ENCODE measurements around the gene LRRC38.

The LRRC38 gene

GRCh38 chr1:13536571-13536970 lies 22.8 kb upstream of the LRRC38 start:
- H3K4me1 ChIP-seq (ENCODE audit: control insufficient read depth, insufficient read depth, low read depth, low read length): no peaks in the 10 kb centered on the region
- H3K4me3 ChIP-seq (ENCODE audit: insufficient read depth in 1 of 2, low read depth in 1 of 2, low read length in 2 of 2): no peak overlapping the region
- no peak overlapping the region for H2BK15ac ChIP-seq (ENCODE audit: low read depth, poor library complexity, severe bottlenecking)
- H3K4me2 ChIP-seq (ENCODE audit: low read length, poor library complexity, severe bottlenecking): no peak overlapping the region
- no peak overlapping the region for H2AFZ ChIP-seq (ENCODE audit: low read depth, low read length)
- H3K9ac ChIP-seq (ENCODE audit: low read length): no peak overlapping the region
- DNase-seq: no peak
- H4K8ac ChIP-seq (ENCODE audit: low read length): no peak overlapping the region
- no peak overlapping the region for H3K4ac ChIP-seq (ENCODE audit: low read depth in 1 of 2, low read length in 2 of 2)
- no peak overlapping the region for H3K27ac ChIP-seq (ENCODE audit: low read length, poor library complexity, severe bottlenecking)
- H3K23ac ChIP-seq (ENCODE audit: low read length in 2 of 2): no peak overlapping the region
- no peaks in the 10 kb centered on the region for H3K36me3 ChIP-seq (ENCODE audit: control insufficient read depth in 1 of 2, insufficient read depth in 2 of 2, low read depth in 1 of 2, low read length in 2 of 2)
- WGBS: 75% methylated on average over 3 of the region's 4 CpGs
- H2BK5ac ChIP-seq (ENCODE audit: low read depth, low read length, poor library complexity, severe bottlenecking): no peak overlapping the region
- H2AK5ac ChIP-seq (ENCODE audit: low read length, severe bottlenecking): no peak overlapping the region
- no peak overlapping the region for H2BK12ac ChIP-seq (ENCODE audit: low read length in 2 of 2)
- H3K79me1 ChIP-seq (replicated peaks; ENCODE audit: low read length, poor library complexity, severe bottlenecking): no peaks in the 10 kb centered on the region
- H3K18ac ChIP-seq (ENCODE audit: low read depth in 1 of 2, low read length in 2 of 2): no peak overlapping the region
- H3K27me3 ChIP-seq (ENCODE audit: control insufficient read depth in 1 of 2, insufficient read depth in 1 of 2, low read length in 2 of 2): peaks cover 0 to 13% of the 10 kb centered on the region in 2 experiments
- H3K14ac ChIP-seq (ENCODE audit: low read length in 2 of 2): no peak overlapping the region
- H2BK120ac ChIP-seq (ENCODE audit: low read depth, low read length): no peak overlapping the region
- no peaks in the 10 kb centered on the region for H3K9me3 ChIP-seq (ENCODE audit: control insufficient read depth, low read length)
- H4K91ac ChIP-seq (ENCODE audit: low read length): no peak overlapping the region

- H3K14ac ChIP-seq (ENCODE audit: low read length in 2 of 2): no peak overlapping the region
- no peak overlapping the region for H4K8ac ChIP-seq (ENCODE audit: low read length)
- DNase-seq: no peak
These were observed 21.4 kb upstream of the LRRC38 start for GRCh38 chr1:13535227-13535626.

GRCh38 chr1:13528320-13528719 lies 14.5 kb upstream of the LRRC38 start:
- Histone ChIP-seq H4K91ac (ENCODE audit: low read length) (no peak overlapping the region), H3K27ac (ENCODE audit: low read length, poor library complexity, severe bottlenecking) (no peak overlapping the region), H3K18ac (ENCODE audit: low read depth in 1 of 2, low read length in 2 of 2) (no peak overlapping the region), H3K9ac (ENCODE audit: low read length) (no peak overlapping the region), H4K8ac (ENCODE audit: low read length) (no peak overlapping the region), H3K23ac (ENCODE audit: low read length in 2 of 2) (no peak overlapping the region), H3K4me2 (ENCODE audit: low read length, poor library complexity, severe bottlenecking) (no peak overlapping the region), H2BK12ac (ENCODE audit: low read length in 2 of 2) (no peak overlapping the region), H3K14ac (ENCODE audit: low read length in 2 of 2) (no peak overlapping the region), H2BK15ac (ENCODE audit: low read depth, poor library complexity, severe bottlenecking) (no peak overlapping the region), H2BK5ac (ENCODE audit: low read depth, low read length, poor library complexity, severe bottlenecking) (no peak overlapping the region), H2AFZ (ENCODE audit: low read depth, low read length) (no peak overlapping the region), H3K27me3 (ENCODE audit: control insufficient read depth in 1 of 2, insufficient read depth in 1 of 2, low read length in 2 of 2) (no peaks in the 10 kb centered on the region), H3K79me1 (replicated peaks; ENCODE audit: low read length, poor library complexity, severe bottlenecking) (no peaks in the 10 kb centered on the region), H3K36me3 (ENCODE audit: control insufficient read depth in 1 of 2, insufficient read depth in 2 of 2, low read depth in 1 of 2, low read length in 2 of 2) (no peaks in the 10 kb centered on the region), H3K4me3 (ENCODE audit: insufficient read depth in 1 of 2, low read depth in 1 of 2, low read length in 2 of 2) (no peak overlapping the region), H2AK5ac (ENCODE audit: low read length, severe bottlenecking) (no peak overlapping the region), H3K4ac (ENCODE audit: low read depth in 1 of 2, low read length in 2 of 2) (no peak overlapping the region), H3K4me1 (ENCODE audit: control insufficient read depth, insufficient read depth, low read depth, low read length) (no peaks in the 10 kb centered on the region), H2BK120ac (ENCODE audit: low read depth, low read length) (no peak overlapping the region), H3K9me3 (ENCODE audit: control insufficient read depth, low read length) (peaks cover 4% of the 10 kb centered on the region)
- DNase-seq: no peak
- WGBS: 67% methylated on average over 6 of the region's 6 CpGs

More at GRCh38 chr1:13535227-13535626, 21.4 kb upstream of the LRRC38 start:
- Histone ChIP-seq H2BK120ac (ENCODE audit: low read depth, low read length) (no peak overlapping the region), H4K91ac (ENCODE audit: low read length) (no peak overlapping the region), H2BK5ac (ENCODE audit: low read depth, low read length, poor library complexity, severe bottlenecking) (no peak overlapping the region), H2AK5ac (ENCODE audit: low read length, severe bottlenecking) (no peak overlapping the region), H3K9ac (ENCODE audit: low read length) (no peak overlapping the region), H3K27ac (ENCODE audit: low read length, poor library complexity, severe bottlenecking) (no peak overlapping the region), H3K36me3 (ENCODE audit: control insufficient read depth in 1 of 2, insufficient read depth in 2 of 2, low read depth in 1 of 2, low read length in 2 of 2) (no peaks in the 10 kb centered on the region), H3K18ac (ENCODE audit: low read depth in 1 of 2, low read length in 2 of 2) (no peak overlapping the region), H2BK15ac (ENCODE audit: low read depth, poor library complexity, severe bottlenecking) (no peak overlapping the region), H2BK12ac (ENCODE audit: low read length in 2 of 2) (no peak overlapping the region), H3K4me1 (ENCODE audit: control insufficient read depth, insufficient read depth, low read depth, low read length) (no peaks in the 10 kb centered on the region), H3K79me1 (replicated peaks; ENCODE audit: low read length, poor library complexity, severe bottlenecking) (no peaks in the 10 kb centered on the region), H3K4ac (ENCODE audit: low read depth in 1 of 2, low read length in 2 of 2) (no peak overlapping the region), H3K23ac (ENCODE audit: low read length in 2 of 2) (no peak overlapping the region), H2AFZ (ENCODE audit: low read depth, low read length) (no peak overlapping the region), H3K4me2 (ENCODE audit: low read length, poor library complexity, severe bottlenecking) (no peak overlapping the region), H3K9me3 (ENCODE audit: control insufficient read depth, low read length) (no peaks in the 10 kb centered on the region), H3K4me3 (ENCODE audit: insufficient read depth in 1 of 2, low read depth in 1 of 2, low read length in 2 of 2) (no peak overlapping the region), H3K27me3 (ENCODE audit: control insufficient read depth in 1 of 2, insufficient read depth in 1 of 2, low read length in 2 of 2) (peaks cover 0 to 6% of the 10 kb centered on the region in 2 experiments)
- 79% methylated on average over 6 of the region's 6 CpGs for WGBS

- Histone ChIP-seq H3K4me2 (ENCODE audit: low read length, poor library complexity, severe bottlenecking) (no peak overlapping the region), H3K18ac (ENCODE audit: low read depth in 1 of 2, low read length in 2 of 2) (no peak overlapping the region), H4K8ac (ENCODE audit: low read length) (no peak overlapping the region), H3K4me3 (ENCODE audit: insufficient read depth in 1 of 2, low read depth in 1 of 2, low read length in 2 of 2) (no peak overlapping the region), H3K27ac (ENCODE audit: low read length, poor library complexity, severe bottlenecking) (no peak overlapping the region), H3K9me3 (ENCODE audit: control insufficient read depth, low read length) (peaks cover 7% of the 10 kb centered on the region), H2AK5ac (ENCODE audit: low read length, severe bottlenecking) (no peak overlapping the region), H2BK5ac (ENCODE audit: low read depth, low read length, poor library complexity, severe bottlenecking) (no peak overlapping the region), H3K4me1 (ENCODE audit: control insufficient read depth, insufficient read depth, low read depth, low read length) (no peaks in the 10 kb centered on the region), H2AFZ (ENCODE audit: low read depth, low read length) (no peak overlapping the region), H3K27me3 (ENCODE audit: control insufficient read depth in 1 of 2, insufficient read depth in 1 of 2, low read length in 2 of 2) (peaks cover 0 to 14% of the 10 kb centered on the region in 2 experiments), H3K79me1 (replicated peaks; ENCODE audit: low read length, poor library complexity, severe bottlenecking) (no peaks in the 10 kb centered on the region), H3K14ac (ENCODE audit: low read length in 2 of 2) (no peak overlapping the region), H2BK120ac (ENCODE audit: low read depth, low read length) (no peak overlapping the region), H3K4ac (ENCODE audit: low read depth in 1 of 2, low read length in 2 of 2) (no peak overlapping the region), H3K23ac (ENCODE audit: low read length in 2 of 2) (no peak overlapping the region), H4K91ac (ENCODE audit: low read length) (no peak overlapping the region), H2BK15ac (ENCODE audit: low read depth, poor library complexity, severe bottlenecking) (no peak overlapping the region), H3K9ac (ENCODE audit: low read length) (no peak overlapping the region), H3K36me3 (ENCODE audit: control insufficient read depth in 1 of 2, insufficient read depth in 2 of 2, low read depth in 1 of 2, low read length in 2 of 2) (no peaks in the 10 kb centered on the region), H2BK12ac (ENCODE audit: low read length in 2 of 2) (no peak overlapping the region)
- 56% methylated on average over 7 of the region's 8 CpGs for WGBS
- DNase-seq: no peak
These were observed 10.1 kb upstream of the LRRC38 start for GRCh38 chr1:13523780-13524477.

Data from mesenchymal stem cell (in vitro differentiated cells and primary cell).